Measurements from ENCODE around the gene CPT1C.
"Not testable (repeated sequence)": the region's sequence is repeated elsewhere in the genome, so short reads cannot be mapped to it uniquely, and the experiment has no call there.

The CPT1C gene

GRCh38 chr19:49705919-49706318, 15.0 kb downstream of the CPT1C start:
- no peak for DNase-seq (ENCODE audit: low spot score)

DNA sequence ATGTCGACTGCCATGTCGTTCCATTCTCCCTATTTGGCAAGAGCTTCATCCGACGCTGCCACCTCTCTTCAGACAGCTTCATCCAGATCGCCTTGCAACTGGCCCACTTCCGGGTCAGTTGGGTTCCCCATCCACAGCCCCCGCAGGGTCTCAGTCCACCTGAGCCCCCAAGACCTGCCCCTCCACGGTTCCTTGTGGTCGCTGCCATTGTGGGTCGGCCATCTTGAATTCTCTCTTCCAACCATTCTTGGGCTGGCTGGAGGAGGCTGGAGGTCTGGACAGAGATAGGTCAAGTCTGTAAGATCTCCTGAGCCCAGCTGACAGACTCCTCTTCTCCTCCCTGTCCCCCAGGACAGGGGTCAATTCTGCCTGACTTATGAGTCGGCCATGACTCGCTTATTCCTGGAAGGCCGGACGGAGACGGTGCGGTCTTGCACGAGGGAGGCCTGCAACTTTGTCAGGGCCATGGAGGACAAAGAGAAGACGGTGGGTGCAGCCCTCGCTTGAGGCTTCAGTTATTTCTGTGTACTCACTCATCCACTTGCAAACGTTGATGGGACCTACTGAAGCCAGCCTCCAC, 19.5 kb downstream of the CPT1C start:
- DNase-seq (ENCODE audit: low spot score) = peak; percentile 32

DNA sequence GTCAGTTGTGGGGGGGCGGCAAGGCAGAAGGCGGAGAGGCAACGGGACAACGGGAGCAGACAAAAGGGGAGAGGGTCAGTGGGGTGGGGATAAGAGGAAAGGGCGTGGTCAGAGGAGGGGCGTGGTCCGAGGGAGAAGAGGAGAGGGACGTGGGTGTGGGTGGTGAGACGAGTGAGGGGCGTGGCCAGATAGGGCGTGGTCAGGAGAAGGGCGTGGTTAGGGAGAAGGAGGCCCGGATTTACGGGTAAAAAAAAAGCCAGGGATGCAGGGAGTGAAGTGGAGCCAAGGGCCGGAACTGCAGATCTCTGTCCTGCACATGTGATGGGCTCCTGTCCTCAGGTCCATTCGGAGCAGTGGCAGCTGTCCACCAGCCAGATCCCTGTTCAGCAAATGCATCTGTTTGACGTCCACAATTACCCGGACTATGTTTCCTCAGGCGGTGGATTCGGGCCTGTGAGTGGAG, 21.5 kb downstream of the CPT1C start:
- DNase-seq (ENCODE audit: low spot score) = peak; percentile 86

DNA sequence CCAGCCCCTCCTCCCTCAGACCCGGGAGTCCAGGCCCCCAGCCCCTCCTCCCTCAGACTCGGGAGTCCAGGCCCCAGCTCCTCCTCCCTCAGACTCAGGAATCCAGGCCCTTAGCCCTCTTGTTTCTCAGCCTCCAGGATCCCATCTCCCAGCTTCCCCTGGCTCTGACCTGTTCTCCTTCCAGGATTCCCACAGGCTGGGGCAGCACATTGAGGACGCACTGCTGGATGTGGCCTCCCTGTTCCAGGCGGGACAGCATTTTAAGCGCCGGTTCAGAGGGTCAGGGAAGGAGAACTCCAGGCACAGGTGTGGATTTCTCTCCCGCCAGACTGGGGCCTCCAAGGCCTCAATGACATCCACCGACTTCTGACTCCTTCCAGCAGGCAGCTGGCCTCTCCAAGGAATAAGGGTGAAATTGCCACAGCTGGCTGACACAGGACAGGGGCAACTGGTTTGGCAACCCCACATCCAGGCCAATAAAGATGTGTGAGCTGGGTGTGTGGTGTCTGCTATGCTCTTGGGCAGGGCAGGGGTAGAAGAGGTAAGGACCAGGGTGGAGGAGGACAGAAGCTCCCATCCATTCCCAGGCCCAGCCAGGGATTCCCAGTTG, 22.4 kb downstream of the CPT1C start:
- DNase-seq (ENCODE audit: low spot score) = no peak

DNA sequence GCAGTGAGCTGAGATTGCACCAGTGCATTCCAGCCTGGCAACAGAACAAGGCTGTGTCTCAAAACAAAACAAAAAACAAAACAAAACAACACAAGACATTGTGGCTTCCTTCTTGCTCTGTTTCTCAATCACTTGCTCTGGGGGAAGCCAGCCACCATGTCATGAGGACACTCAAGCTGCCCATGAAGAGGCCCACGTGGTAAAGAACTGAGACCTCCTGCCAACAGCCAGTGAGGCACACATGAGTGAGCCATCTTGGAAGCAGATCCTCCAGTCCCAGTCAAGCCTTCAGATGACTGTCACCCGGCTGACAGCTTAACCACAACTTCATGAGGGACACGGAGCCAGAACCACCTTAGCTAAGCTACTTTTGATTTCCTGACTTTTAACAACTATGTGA, 25.2 kb downstream of the CPT1C start:
- no peak for DNase-seq (ENCODE audit: low spot score)

- DNase-seq (ENCODE audit: low spot score) = no peak
Measured at GRCh38 chr19:49718511-49718910, 27.6 kb downstream of the CPT1C start.

DNA sequence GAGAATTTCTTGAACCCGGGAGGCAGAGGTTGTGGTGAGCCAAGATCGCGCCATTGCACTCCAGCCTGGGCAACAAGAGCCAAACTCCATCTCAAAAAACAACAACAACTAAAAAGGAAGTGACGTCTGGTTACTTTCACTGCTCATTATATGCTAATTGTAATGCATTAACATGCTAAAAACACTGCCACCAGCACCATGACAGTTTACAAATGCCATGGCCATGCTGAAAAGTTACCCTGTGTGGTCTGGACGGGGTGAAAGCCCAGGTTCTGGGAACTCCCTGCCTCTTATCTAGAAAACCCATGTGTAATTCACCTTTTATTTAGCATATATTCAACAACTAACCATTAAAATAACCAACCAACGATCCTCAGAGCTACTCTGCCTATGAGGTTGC, 28.1 kb downstream of the CPT1C start:
- DNase-seq (ENCODE audit: low spot score) = no peak

GRCh38 chr19:49719420-49719819, 28.5 kb downstream of the CPT1C start:
- not testable (repeated sequence) for DNase-seq (ENCODE audit: low spot score)

- DNase-seq (ENCODE audit: low spot score) = peak; percentile 32
Measured at GRCh38 chr19:49727217-49728030, 36.5 kb downstream of the CPT1C start.

DNA sequence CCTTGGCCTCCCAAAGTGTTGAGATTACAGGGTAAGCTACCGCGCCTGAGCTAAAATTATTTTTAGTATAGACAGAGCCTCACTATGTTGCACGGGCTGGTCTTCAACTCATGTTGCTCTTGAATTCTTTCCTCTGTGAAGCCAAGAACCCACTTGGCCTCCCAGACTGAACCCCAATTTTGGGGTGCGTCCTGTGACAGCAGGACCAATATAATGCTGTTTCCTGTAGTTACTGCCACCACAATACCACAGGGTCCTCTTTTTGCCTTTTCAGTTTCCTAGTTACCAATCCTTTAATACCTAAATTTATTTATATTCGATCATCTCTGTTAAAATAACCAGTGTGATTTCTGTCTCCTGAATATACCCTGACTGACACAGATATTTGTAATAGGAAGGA, 39.2 kb downstream of the CPT1C start:
- no peak for DNase-seq (ENCODE audit: low spot score)

- no peak for DNase-seq (ENCODE audit: low spot score)
Measured at GRCh38 chr19:49738268-49738667, 47.4 kb downstream of the CPT1C start.

DNA sequence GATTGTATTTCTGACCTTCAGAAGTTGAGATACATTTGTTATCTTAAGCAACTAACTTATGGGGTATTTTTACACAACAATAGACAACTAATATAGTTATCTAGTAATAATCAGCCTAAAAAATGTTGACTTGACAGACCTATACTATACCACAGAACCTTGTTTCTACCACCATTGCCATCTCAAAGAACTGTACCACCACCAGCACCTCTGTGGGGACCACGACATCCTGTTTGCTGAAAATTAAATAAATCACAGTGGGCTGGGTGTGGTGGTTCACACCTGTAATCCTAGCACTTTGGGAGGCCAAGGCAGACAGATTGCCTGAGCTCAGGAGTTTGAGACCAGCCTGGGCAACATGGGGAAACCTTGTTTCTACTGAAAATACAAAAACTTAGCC, 48.2 kb downstream of the CPT1C start:
- no peak for DNase-seq (ENCODE audit: low spot score)

DNA sequence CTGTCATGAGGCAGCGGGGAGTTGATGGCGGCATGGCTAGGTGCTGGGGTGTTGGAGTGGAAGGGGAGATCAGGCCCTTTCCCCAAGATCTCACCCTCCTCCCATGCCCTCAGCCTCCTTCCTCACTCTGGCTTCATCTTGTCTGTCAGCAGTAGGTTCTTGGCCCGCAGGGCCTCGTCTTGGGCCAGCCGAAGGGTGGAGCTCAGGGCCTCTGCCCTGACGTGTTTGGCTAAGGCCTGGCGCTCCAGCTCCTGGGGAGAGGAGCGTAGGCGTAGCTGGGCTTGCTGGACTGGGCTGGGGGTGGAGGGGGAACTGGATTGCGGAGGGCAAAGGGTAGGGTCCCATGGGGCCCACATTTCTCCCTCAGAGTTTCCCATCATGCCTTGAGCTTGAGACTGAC, 49.0 kb downstream of the CPT1C start:
- no peak for DNase-seq (ENCODE audit: low spot score)

GRCh38 chr19:49741210-49741844, 50.4 kb downstream of the CPT1C start:
- DNase-seq (ENCODE audit: low spot score) = no peak

DNA sequence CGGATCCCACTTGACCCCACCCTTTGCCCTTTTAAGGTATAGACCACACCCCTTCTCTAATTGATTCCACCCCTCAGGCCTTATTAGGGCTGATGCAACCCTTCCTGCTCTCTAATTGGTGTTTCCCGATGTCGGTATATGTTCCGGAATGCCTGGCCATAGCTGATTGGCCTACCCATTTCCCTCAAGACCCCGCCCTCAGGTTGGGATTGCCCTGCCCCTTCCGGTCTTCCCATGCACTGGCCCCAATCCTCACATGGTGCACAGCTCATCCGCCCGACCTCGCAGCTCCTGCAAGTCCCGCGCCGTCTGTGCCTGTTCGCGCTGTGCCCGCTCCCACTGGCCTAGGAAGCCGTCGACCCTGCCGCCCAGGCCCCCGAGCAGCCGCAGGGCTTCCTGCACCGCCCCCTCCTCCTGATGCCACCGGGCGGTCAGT, 54.0 kb downstream of the CPT1C start:
- DNase-seq (ENCODE audit: low spot score) = no peak

- DNase-seq (ENCODE audit: low spot score) = no peak
Measured at GRCh38 chr19:49746206-49746958, 55.5 kb downstream of the CPT1C start.

GRCh38 chr19:49749055-49749716, 58.3 kb downstream of the CPT1C start:
- DNase-seq (ENCODE audit: low spot score) = peak; percentile 37

DNA sequence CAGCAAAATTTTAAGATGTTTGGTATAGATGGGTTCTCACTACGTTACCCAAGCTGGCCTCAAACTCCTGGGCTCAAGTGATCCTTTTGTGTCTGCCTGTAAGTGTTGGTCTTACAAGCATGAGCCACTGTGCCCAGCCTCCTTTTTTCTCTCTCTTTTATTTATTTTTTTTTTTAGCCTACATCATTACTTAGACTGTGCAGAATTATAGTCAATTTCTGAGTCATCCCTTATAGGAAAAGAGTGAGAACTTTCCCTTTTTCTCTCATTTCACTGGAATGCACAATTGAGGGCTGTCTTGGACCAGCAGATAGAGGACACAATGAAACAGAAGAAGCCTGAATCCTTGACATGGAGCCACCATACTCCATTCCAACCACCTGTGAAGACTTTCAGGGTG, 58.9 kb downstream of the CPT1C start:
- no peak for DNase-seq (ENCODE audit: low spot score)

- DNase-seq (ENCODE audit: low spot score) = no peak
Measured at GRCh38 chr19:49752701-49753100, 61.8 kb downstream of the CPT1C start.

DNA sequence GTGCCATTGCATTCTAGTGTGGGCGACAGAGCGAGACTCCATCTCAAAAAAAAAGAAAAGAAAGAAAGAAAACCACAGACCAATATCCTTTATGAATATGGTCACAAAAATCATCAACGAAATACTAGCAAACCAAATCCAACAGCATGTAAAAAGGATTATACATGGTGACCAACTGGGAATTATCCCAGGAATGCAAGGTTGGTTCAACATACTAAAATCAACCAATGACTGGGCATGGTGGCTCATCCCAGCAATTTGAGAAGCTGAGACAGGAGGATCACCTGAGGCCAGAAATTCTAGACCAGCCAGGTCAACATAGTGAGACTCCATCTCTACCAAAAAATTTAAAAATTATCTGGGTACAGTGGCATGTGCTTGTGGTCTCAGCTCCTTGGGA, 65.0 kb downstream of the CPT1C start:
- DNase-seq (ENCODE audit: low spot score) = no peak

DNA sequence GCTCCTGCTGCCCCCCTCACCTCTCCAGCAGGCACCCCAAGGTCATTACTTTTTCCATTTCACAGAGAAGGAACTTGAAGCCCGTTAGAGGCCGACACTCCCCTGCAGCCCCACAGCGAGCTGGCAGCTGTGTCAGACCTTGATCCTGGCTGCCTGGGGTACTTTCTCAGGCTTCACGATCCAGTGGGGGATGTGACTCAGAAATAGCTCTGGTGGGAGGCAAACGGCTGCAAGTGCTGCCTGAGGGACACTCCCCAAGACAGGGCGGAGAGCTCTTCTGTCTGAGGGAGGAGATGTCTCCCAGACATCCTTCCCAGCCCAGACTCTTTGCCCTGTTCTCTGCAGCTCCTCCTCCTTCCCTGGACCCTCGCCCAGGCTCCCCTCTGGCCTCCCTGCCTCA, 67.4 kb downstream of the CPT1C start:
- DNase-seq (ENCODE audit: low spot score) = peak; percentile 75

DNA sequence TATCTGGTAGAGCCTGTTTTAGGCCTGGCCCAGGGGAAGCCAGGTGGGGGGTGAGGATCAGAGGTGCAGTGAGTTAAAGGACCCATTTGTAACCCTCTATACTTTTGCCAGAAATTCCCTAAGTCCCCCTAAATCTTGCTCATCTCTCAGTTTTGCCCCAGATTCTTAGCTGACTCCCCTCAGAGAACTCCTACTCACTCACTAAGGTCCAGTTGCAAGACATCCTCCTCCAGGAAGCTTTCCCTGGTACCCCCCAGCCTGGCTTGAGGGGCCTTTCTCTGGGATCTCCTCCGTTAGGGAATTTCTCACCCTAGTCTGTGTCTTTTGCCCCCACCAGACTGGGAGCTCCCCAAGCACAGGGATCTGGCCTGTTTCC, 70.3 kb downstream of the CPT1C start:
- DNase-seq (ENCODE audit: low spot score) = no peak
